ENCODE measurements around the gene ZNF423. TPM values are rescaled to one million over a fixed set of nuclear protein-coding genes. Genes with fewer than 3 reads are reported as not detected.

Gene ZNF423
- total RNA-seq, 3 donors from 2014 or later: 0.03 TPM; not detected in 2

- no peak for DNase-seq
- no peak for ATAC-seq
- Mint-ChIP-seq H3K4me3 (no peak overlapping the region), H3K4me1 (ENCODE audit: low read depth) (no peaks in the 10 kb centered on the region), H3K9me3 (no peaks in the 10 kb centered on the region), H3K36me3 (ENCODE audit: insufficient read depth) (no peaks in the 10 kb centered on the region), H3K27me3 (ENCODE audit: low read depth) (no peaks in the 10 kb centered on the region)
These were observed 384.7 kb downstream of the ZNF423 start for GRCh38 chr16:49471038-49471727.

GRCh38 chr16:49470513-49470991 lies 385.4 kb downstream of the ZNF423 start:
- Mint-ChIP-seq H3K4me1 (ENCODE audit: low read depth) (peaks cover 1% of the 10 kb centered on the region), H3K36me3 (ENCODE audit: insufficient read depth) (no peaks in the 10 kb centered on the region), H3K9me3 (no peaks in the 10 kb centered on the region), H3K27me3 (ENCODE audit: low read depth) (no peaks in the 10 kb centered on the region), H3K4me3 (no peak overlapping the region)
- no peak for DNase-seq
- no peak for ATAC-seq

- peaks cover 1% of the 10 kb centered on the region for H3K4me1 Mint-ChIP-seq (ENCODE audit: low read depth)
- no peaks in the 10 kb centered on the region for H3K27me3 Mint-ChIP-seq (ENCODE audit: low read depth)
- no peak overlapping the region for H3K4me3 Mint-ChIP-seq
- no peaks in the 10 kb centered on the region for H3K9me3 Mint-ChIP-seq
- DNase-seq: no peak
- H3K36me3 Mint-ChIP-seq (ENCODE audit: insufficient read depth): no peaks in the 10 kb centered on the region
- no peak for ATAC-seq
These were observed 385.9 kb downstream of the ZNF423 start for GRCh38 chr16:49469930-49470451.

GRCh38 chr16:49469311-49469670 lies 386.6 kb downstream of the ZNF423 start:
- H3K4me1 Mint-ChIP-seq (ENCODE audit: low read depth): peaks cover 7% of the 10 kb centered on the region
- ATAC-seq: no peak
- H3K36me3 Mint-ChIP-seq (ENCODE audit: insufficient read depth): no peaks in the 10 kb centered on the region
- no peaks in the 10 kb centered on the region for H3K9me3 Mint-ChIP-seq
- no peak for DNase-seq
- H3K27me3 Mint-ChIP-seq (ENCODE audit: low read depth): no peaks in the 10 kb centered on the region
- no peak overlapping the region for H3K4me3 Mint-ChIP-seq

- H3K36me3 Mint-ChIP-seq (ENCODE audit: insufficient read depth): no peaks in the 10 kb centered on the region
- ATAC-seq: no peak
- H3K27me3 Mint-ChIP-seq (ENCODE audit: low read depth): no peaks in the 10 kb centered on the region
- no peak for DNase-seq
- H3K4me1 Mint-ChIP-seq (ENCODE audit: low read depth): peaks cover 12% of the 10 kb centered on the region
- no peaks in the 10 kb centered on the region for H3K9me3 Mint-ChIP-seq
- no peak overlapping the region for H3K4me3 Mint-ChIP-seq
These were observed 387.2 kb downstream of the ZNF423 start for GRCh38 chr16:49468611-49469310.

- Mint-ChIP-seq H3K36me3 (ENCODE audit: insufficient read depth) (no peaks in the 10 kb centered on the region), H3K9me3 (no peaks in the 10 kb centered on the region), H3K4me1 (ENCODE audit: low read depth) (peaks cover 22% of the 10 kb centered on the region), H3K4me3 (no peak overlapping the region), H3K27me3 (ENCODE audit: low read depth) (no peaks in the 10 kb centered on the region)
- DNase-seq: no peak
- no peak for ATAC-seq
These were observed 388.2 kb downstream of the ZNF423 start for GRCh38 chr16:49467540-49468372.

GRCh38 chr16:49466881-49467280 lies 389.0 kb downstream of the ZNF423 start:
- H3K4me3 Mint-ChIP-seq: no peak overlapping the region
- no peaks in the 10 kb centered on the region for H3K27me3 Mint-ChIP-seq (ENCODE audit: low read depth)
- no peak for DNase-seq

GRCh38 chr16:49466529-49466831 lies 389.4 kb downstream of the ZNF423 start:
- ATAC-seq (no peak), DNase-seq (no peak)
- Mint-ChIP-seq H3K9me3 (no peaks in the 10 kb centered on the region), H3K4me1 (ENCODE audit: low read depth) (peaks cover 34% of the 10 kb centered on the region), H3K27me3 (ENCODE audit: low read depth) (no peaks in the 10 kb centered on the region), H3K36me3 (ENCODE audit: insufficient read depth) (no peaks in the 10 kb centered on the region), H3K4me3 (no peak overlapping the region)

More at GRCh38 chr16:49466881-49467280, 389.0 kb downstream of the ZNF423 start:
- Mint-ChIP-seq H3K36me3 (ENCODE audit: insufficient read depth) (no peaks in the 10 kb centered on the region), H3K9me3 (no peaks in the 10 kb centered on the region), H3K4me1 (ENCODE audit: low read depth) (peaks cover 31% of the 10 kb centered on the region)
- ATAC-seq: no peak

GRCh38 chr16:49465661-49466528 lies 390.0 kb downstream of the ZNF423 start:
- DNase-seq (no peak), ATAC-seq (no peak)
- Mint-ChIP-seq H3K27me3 (ENCODE audit: low read depth) (no peaks in the 10 kb centered on the region), H3K36me3 (ENCODE audit: insufficient read depth) (no peaks in the 10 kb centered on the region), H3K9me3 (no peaks in the 10 kb centered on the region), H3K4me1 (ENCODE audit: low read depth) (peaks cover 35% of the 10 kb centered on the region), H3K4me3 (no peak overlapping the region)

GRCh38 chr16:49464877-49465504 lies 390.9 kb downstream of the ZNF423 start:
- Mint-ChIP-seq H3K4me3 (no peak overlapping the region), H3K36me3 (ENCODE audit: insufficient read depth) (no peaks in the 10 kb centered on the region), H3K27me3 (ENCODE audit: low read depth) (no peaks in the 10 kb centered on the region), H3K9me3 (no peaks in the 10 kb centered on the region), H3K4me1 (ENCODE audit: low read depth) (peaks cover 41% of the 10 kb centered on the region)
- ATAC-seq: peak in 1 of 2 donors; percentile 41
- DNase-seq: no peak

GRCh38 chr16:49464093-49464492 lies 391.8 kb downstream of the ZNF423 start:
- Mint-ChIP-seq H3K27me3 (ENCODE audit: low read depth) (no peaks in the 10 kb centered on the region), H3K4me3 (peak overlapping the region; percentile 31), H3K9me3 (no peaks in the 10 kb centered on the region), H3K4me1 (ENCODE audit: low read depth) (peaks cover 41% of the 10 kb centered on the region), H3K36me3 (ENCODE audit: insufficient read depth) (no peaks in the 10 kb centered on the region)
- DNase-seq: no peak
- no peak for ATAC-seq

- Mint-ChIP-seq H3K36me3 (ENCODE audit: insufficient read depth) (no peaks in the 10 kb centered on the region), H3K4me3 (peak overlapping the region; percentile 31), H3K4me1 (ENCODE audit: low read depth) (peaks cover 41% of the 10 kb centered on the region), H3K9me3 (no peaks in the 10 kb centered on the region), H3K27me3 (ENCODE audit: low read depth) (no peaks in the 10 kb centered on the region)
- peak; percentile 52 to 57 for ATAC-seq
- DNase-seq: peak; percentile 48
These were observed 392.4 kb downstream of the ZNF423 start for GRCh38 chr16:49463529-49463928.

- H3K9me3 Mint-ChIP-seq: no peaks in the 10 kb centered on the region
- no peak for DNase-seq
- no peak for ATAC-seq
- no peaks in the 10 kb centered on the region for H3K27me3 Mint-ChIP-seq (ENCODE audit: low read depth)
- peak overlapping the region; percentile 19 for H3K4me3 Mint-ChIP-seq
- peaks cover 41% of the 10 kb centered on the region for H3K4me1 Mint-ChIP-seq (ENCODE audit: low read depth)
- no peaks in the 10 kb centered on the region for H3K36me3 Mint-ChIP-seq (ENCODE audit: insufficient read depth)
These were observed 392.9 kb downstream of the ZNF423 start for GRCh38 chr16:49462989-49463371.
